Gastroesophageal sphincter (tissue), 4 donors: ENCODE data around the gene NSD2. TPM values are rescaled to one million over a fixed set of nuclear protein-coding genes. Genes with fewer than 3 reads are reported as not detected.

Experiments
- ATAC-seq: fragments of 150-250 bp; one replicate; pipeline ENCODE4 v1.9.1; 2016; ENCODE audit warnings: mild to moderate bottlenecking, moderate library complexity
- H3K27ac ChIP-seq, 4 donors: fragments of 200-600 bp; sonication (generic) in 3 of 4; 1 replicate in 3 of 4; 2 replicates in 1 of 4; pipeline ENCODE4 v1.5.1; 2016 to 2019
- H3K27me3 ChIP-seq: fragments of 200-600 bp; sonication (generic); one replicate; pipeline ENCODE4 v1.5.1; 2019
- H3K36me3 ChIP-seq, 2 donors: fragments of 200-600 bp; sonication (generic); one replicate each; pipeline ENCODE4 v1.5.1; 2019; ENCODE audit warnings: control low read depth in 1 of 2
- H3K4me1 ChIP-seq, 3 donors: fragments of 200-600 bp; sonication (generic); 1 replicate in 2 of 3; 2 replicates in 1 of 3; pipeline ENCODE4 v1.5.1; 2016 to 2019; ENCODE audit warnings: control low read depth in 2 of 3
- H3K4me3 ChIP-seq, 2 donors: fragments of 200-600 bp; sonication (generic); one replicate each; pipeline ENCODE4 v1.5.1; 2019; ENCODE audit warnings: mild to moderate bottlenecking in 1 of 2, moderate library complexity in 1 of 2
- H3K9me3 ChIP-seq, 3 donors: fragments of 200-600 bp; sonication (generic); one replicate each; pipeline ENCODE4 v1.5.1; 2017 to 2019; ENCODE audit warnings: control low read depth in 2 of 3
- CTCF ChIP-seq, 4 experiments: fragments of 200-600 bp in 2 of 4; fragments of 450-650 bp in 2 of 4; sonication (generic) in 1 of 4; IDR thresholded peaks; one replicate each; pipeline ENCODE4 v1.5.1; 2017 to 2019; ENCODE audit warnings: antibody characterized with exemption in 4 of 4, mild to moderate bottlenecking in 2 of 4, moderate library complexity in 2 of 4
- EP300 ChIP-seq: sonication (generic); formaldehyde crosslinking; IDR thresholded peaks from one replicate; pipeline ENCODE4 v1.6.1; 2017; ENCODE audit warnings: antibody characterized with exemption, mild to moderate bottlenecking
- POLR2A ChIP-seq, 2 donors: fragments of 450-650 bp; IDR thresholded peaks; one replicate each; pipeline ENCODE4 v1.6.1; 2017; ENCODE audit warnings: antibody characterized with exemption in 2 of 2, mild to moderate bottlenecking in 2 of 2, moderate library complexity in 1 of 2
- POLR2AphosphoS5 ChIP-seq: sonication (generic); formaldehyde crosslinking; IDR thresholded peaks from one replicate; pipeline ENCODE4 v1.6.1; 2017; ENCODE audit warnings: antibody characterized with exemption
- WGBS, 2 donors: methylation state at CpG; one replicate each; pipeline ENCODE4 v1.1.5; 2018; ENCODE audit warnings: low coverage in 1 of 2; 5-methylcytosine and 5-hydroxymethylcytosine counted together
- total RNA-seq, 4 donors: library from RNA; depleted of rRNA; stranded (reverse); fragments of >200 nt; gene quantifications; one replicate each; pipeline ENCODE4 v1.1.0, GENCODE V29; 2016

The NSD2 gene
- total RNA-seq, 4 donors from 2014 or later, result 37.8 to 47.3 (median 39.4) TPM

GRCh38 chr4:2007804-2008670 is 136.8 kb downstream of the NSD2 start:
- Histone ChIP-seq H3K27ac (peak overlapping the region; percentile 88 to 99 (median 96)), H3K36me3 (peaks cover 0 to 31% of the 10 kb centered on the region in 2 donors), H3K27me3 (no peaks in the 10 kb centered on the region), H3K4me1 (peaks cover 0 to 38% (median 10%) of the 10 kb centered on the region in 3 donors), H3K4me3 (peak overlapping the region; percentile 85 to 97), H3K9me3 (no peaks in the 10 kb centered on the region)
- WGBS, 2 donors, result 0% methylated on average over 25 to 30 of the region's 57 CpGs
- no peak for ATAC-seq
- TF ChIP-seq POLR2A (IDR thresholded peaks at IDR 0.05) (no peak), EP300 (no peak), POLR2AphosphoS5 (no peak), CTCF (IDR thresholded peaks at IDR 0.05) (no peak)

GRCh38 chr4:2008671-2008920 is 137.4 kb downstream of the NSD2 start:
- Histone ChIP-seq H3K27me3 (no peaks in the 10 kb centered on the region), H3K9me3 (no peaks in the 10 kb centered on the region), H3K4me3 (peak overlapping the region; percentile 85 to 97), H3K36me3 (peaks cover 0 to 25% of the 10 kb centered on the region in 2 donors), H3K4me1 (peaks cover 0 to 38% (median 10%) of the 10 kb centered on the region in 3 donors), H3K27ac (peak overlapping the region; percentile 88 to 99 (median 96))
- TF ChIP-seq POLR2A (IDR thresholded peaks at IDR 0.05) (peak in 1 of 2 donors; percentile 16), CTCF (IDR thresholded peaks at IDR 0.05) (no peak)
- WGBS, 2 donors, result 0% methylated on average over 16 to 18 of the region's 27 CpGs
- peak; percentile 10 for ATAC-seq

- no peaks in the 10 kb centered on the region for H3K9me3 ChIP-seq
- ATAC-seq, result peak; percentile 95
- H3K4me3 ChIP-seq, result peak within 1 kb of the TSS; percentile 85 to 97
- H3K4me1 ChIP-seq, result peaks cover 0 to 38% (median 10%) of the 10 kb centered on the region in 3 donors
- H3K36me3 ChIP-seq, result peaks cover 0 to 21% of the 10 kb centered on the region in 2 donors
- TF ChIP-seq EP300 (no peak), POLR2AphosphoS5 (peak; percentile 70), CTCF (IDR thresholded peaks at IDR 0.05) (peak in 3 of 4 experiments; percentile 51 to 61 (median 52)), POLR2A (IDR thresholded peaks at IDR 0.05) (peak; percentile 52 to 64)
- H3K27ac ChIP-seq, result peak within 1 kb of the TSS; percentile 88 to 99 (median 96)
- no peaks in the 10 kb centered on the region for H3K27me3 ChIP-seq
- WGBS, 2 donors, result 0% methylated on average over 2 of the region's 95 CpGs; no CpG with 5 or more reads in 1 of the 2 donors
These were observed 137.9 kb downstream of the NSD2 start, which contains the start of gene NELFA for GRCh38 chr4:2008921-2009650. Gene NELFA, minus strand, starts transcription at chr4:2008974. Its CDS starts 15 bp downstream, at chr4:2008959.

- H3K27ac ChIP-seq, result peak overlapping the region; percentile 88 to 99 (median 96)
- H3K4me1 ChIP-seq, result peaks cover 0 to 38% (median 10%) of the 10 kb centered on the region in 3 donors
- H3K9me3 ChIP-seq, result no peaks in the 10 kb centered on the region
- H3K27me3 ChIP-seq, result no peaks in the 10 kb centered on the region
- WGBS, 2 donors, result 5 to 11% methylated on average over 12 to 21 of the region's 23 CpGs
- TF ChIP-seq EP300, result no peak
- peak in 2 of 4 experiments; percentile 18 to 27 for TF ChIP-seq CTCF (IDR thresholded peaks at IDR 0.05)
- peaks cover 0 to 14% of the 10 kb centered on the region in 2 donors for H3K36me3 ChIP-seq
- ATAC-seq, result peak; percentile 28
- H3K4me3 ChIP-seq, result peak overlapping the region; percentile 85 to 97
These were observed 138.5 kb downstream of the NSD2 start for GRCh38 chr4:2009651-2010233.
